GM19438 (cell line): ENCODE results near the gene WWP2.
A peak's percentile ranks its signal among the peaks of the same experiment; 100 is the strongest.
"Not testable (repeated sequence)": the region's sequence is repeated elsewhere in the genome, so short reads cannot be mapped to it uniquely, and the experiment has no call there.

Source experiments
- ATAC-seq: cut with Tn5 transposase; IDR thresholded peaks from one replicate; pipeline ENCODE4 v1.9.1; 2021; ENCODE audit warnings: low read depth; ENCODE audit not compliant: unreplicated experiment

Gene WWP2

GRCh38 chr16:69791391-69791847, 29.3 kb downstream of the WWP2 start:
- ATAC-seq: not testable (repeated sequence)

DNA sequence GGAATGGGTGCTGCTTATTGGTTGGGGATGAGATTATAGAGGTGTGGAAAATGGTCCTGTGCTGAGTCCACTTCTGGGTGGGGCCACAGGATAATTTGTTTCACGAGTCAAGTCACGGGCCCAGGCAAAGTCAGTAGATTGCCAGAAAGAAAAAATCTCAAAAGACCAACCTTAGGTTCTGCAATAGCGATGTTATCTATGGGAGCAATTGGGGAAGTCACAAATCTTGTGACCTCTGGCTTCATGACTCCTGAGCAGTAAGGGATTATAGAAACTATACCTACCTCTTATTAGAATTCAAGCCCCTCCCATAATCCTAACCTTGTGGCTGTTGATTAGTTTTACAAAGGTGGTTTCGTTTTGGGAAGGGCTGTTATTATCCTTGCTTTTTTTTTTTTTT, 31.4 kb downstream of the WWP2 start:
- no peak for ATAC-seq

- no peak for ATAC-seq
These were observed 32.4 kb downstream of the WWP2 start for GRCh38 chr16:69794486-69794885.

GRCh38 chr16:69796285-69797118, 34.4 kb downstream of the WWP2 start:
- no peak for ATAC-seq

DNA sequence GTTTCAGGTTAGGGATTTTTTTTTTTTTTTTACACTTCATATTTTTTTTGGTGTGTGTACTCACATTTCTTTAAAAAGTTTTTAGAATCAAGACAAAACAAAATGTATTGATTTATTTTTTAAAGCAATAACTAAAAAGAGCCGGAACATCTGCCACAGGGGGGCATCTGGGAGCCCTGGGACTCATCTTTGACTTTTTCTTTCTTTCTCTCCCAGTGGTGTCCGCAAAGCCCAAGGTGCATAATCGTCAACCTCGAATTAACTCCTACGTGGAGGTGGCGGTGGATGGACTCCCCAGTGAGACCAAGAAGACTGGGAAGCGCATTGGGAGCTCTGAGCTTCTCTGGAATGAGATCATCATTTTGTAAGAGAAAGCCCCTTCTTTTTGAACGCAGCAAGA, 36.3 kb downstream of the WWP2 start:
- ATAC-seq: no peak

DNA sequence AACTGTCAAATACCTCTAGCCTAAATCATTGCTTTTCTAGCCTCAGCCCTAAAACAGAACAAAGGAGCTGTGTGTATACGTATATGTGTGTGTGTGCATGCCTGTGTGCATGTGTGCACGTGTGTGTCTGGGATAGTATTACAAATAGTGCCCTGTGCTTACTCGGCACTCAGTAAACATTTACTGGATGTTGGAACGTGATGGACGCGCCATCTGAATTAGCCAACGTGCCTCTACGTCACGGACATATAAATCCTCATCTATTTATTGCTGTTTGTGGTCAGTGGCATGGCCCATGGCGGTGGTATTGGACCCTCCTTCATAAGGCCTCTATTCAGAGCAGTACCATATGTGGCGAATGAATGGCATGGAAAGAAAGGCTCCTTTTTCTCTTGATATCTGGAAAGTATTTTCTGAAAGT, 37.5 kb downstream of the WWP2 start:
- no peak for ATAC-seq

DNA sequence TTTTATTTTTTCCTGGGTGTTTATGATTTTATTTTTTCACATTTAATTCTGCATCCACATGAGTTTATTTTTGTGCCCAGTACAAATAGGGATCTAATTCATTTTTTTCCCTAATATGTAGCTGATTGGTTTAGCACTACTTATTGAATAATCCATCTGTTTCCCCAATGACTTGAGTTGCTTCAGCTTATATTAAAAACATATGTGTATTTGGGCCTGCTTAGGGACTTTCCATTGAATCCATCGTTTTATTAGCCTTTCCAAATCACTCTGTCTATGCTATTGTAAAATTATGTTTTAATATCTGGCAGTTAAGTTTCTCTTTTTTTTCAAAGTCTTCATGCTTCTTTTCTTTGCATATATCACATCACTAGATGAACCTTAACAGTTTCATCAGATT, 42.2 kb downstream of the WWP2 start:
- no peak for ATAC-seq

GRCh38 chr16:69806776-69807175, 44.6 kb downstream of the WWP2 start:
- not testable (repeated sequence) for ATAC-seq

- ATAC-seq: no peak
These were observed 50.5 kb downstream of the WWP2 start for GRCh38 chr16:69812688-69813014.

DNA sequence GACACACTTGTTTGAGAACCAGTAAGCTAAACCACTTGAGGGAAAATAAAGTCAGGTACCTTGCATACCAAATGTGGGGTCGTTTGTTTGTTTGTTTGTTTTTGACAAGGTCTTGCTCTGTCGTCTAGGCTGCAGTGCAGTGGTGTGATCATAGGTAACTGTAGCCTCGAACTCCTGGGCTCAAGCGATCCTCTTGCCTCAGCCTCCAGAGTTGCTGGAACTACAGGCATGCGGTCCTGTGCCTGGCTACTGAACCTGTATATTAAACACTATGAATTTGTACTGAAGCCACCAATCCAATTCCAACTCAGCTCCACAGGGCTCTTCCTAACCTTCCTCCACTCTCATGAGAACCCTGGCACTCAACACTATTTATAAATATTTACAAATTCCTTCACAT, 51.9 kb downstream of the WWP2 start:
- ATAC-seq: no peak

GRCh38 chr16:69814561-69814960, 52.4 kb downstream of the WWP2 start:
- no peak for ATAC-seq

DNA sequence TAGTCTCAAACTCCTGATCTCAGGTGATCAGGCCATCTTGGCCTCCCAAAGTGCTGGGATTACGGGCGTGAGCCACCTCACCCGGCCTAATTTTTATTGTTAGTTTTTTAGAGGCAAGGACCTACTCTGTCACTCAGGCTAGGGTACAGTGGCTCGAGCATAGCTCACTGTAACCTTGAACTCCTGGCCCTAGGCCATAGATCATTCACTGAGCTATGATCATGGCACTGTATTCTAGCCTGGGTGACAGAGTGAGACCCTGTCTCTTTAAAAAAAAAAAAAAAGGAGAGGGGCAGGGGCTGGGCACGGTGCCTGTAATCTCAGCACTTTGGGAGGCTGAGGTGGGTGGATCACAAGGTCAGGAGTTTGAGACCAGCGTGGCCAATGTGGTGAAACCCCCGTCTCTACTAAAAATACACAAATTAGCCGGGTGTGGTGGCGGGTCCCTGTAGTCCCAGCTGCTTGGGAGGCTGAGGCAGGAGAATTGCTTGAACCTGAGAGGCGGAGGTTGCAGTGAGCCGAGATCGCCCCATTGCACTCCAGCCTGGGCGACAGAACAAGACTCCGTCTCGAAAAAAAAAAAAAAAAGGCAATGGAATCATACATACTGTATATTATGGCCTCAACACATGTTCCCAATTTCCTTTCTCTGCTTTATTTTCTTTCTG, 53.2 kb downstream of the WWP2 start:
- not testable (repeated sequence) for ATAC-seq

- ATAC-seq: no peak
These were observed 54.9 kb downstream of the WWP2 start for GRCh38 chr16:69816996-69817395.

DNA sequence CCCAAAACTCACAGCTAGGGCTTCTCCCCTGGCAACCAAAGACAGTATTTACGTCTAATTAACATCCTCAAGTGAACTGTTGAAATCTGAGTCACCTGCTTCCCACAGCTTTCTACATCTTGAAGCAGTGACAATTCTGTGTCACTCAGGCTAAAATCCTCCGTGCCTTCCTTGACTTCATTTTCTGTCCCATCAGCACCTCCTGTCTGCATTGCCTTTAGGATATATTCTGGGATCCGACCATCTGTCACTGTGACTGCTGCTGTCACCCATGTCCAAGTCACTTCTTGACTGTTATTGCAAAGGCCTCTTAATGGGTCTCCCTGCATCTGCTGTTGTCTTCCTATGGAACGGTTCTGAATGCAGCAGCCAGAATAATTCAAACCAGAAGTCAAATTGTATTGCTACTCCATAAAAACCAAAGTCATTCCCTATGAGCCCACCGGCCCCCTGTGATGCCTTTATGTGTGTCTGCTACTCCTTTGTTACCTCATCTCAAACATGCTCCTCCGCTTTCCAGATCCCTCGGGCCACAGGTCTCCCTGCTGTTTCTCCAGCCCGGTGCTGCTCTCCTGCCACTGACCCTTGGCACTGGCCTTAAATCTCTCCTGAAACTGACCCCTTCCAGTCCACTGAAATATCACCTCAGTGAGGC, 56.9 kb downstream of the WWP2 start:
- ATAC-seq: no peak

DNA sequence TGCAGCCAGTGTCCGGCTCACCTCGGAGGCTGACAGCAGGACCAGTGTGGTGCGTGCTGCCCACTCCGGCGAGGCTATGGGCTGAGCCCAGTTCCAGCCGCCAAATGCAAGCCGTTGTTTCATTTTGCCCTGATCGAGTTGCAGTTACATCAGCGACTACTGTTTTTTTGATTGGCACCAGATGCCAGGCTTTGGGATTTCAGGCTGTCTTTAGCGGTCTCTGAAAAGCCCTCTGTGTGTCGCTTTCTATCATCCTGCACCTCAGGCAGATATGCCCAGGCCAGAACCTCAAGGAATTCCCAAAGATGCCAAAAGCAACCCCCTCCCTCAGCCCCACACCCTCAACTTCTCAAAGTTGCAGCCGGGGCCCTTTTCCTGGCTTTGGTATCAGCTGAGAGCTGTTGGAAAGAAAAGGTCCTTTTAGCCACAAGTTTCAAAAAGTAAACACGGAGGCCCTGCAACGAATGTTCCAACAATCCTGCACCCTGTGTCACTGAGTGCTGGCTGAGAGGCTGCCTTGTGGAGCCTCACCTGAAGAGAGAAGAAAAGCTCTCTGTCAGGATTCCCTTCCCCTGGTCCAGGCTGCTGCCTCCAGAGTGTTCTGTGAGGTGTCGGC, 58.9 kb downstream of the WWP2 start:
- ATAC-seq: no peak

GRCh38 chr16:69821844-69822173, 59.7 kb downstream of the WWP2 start:
- ATAC-seq: no peak

GRCh38 chr16:69822174-69822935, 60.2 kb downstream of the WWP2 start:
- ATAC-seq: no peak

DNA sequence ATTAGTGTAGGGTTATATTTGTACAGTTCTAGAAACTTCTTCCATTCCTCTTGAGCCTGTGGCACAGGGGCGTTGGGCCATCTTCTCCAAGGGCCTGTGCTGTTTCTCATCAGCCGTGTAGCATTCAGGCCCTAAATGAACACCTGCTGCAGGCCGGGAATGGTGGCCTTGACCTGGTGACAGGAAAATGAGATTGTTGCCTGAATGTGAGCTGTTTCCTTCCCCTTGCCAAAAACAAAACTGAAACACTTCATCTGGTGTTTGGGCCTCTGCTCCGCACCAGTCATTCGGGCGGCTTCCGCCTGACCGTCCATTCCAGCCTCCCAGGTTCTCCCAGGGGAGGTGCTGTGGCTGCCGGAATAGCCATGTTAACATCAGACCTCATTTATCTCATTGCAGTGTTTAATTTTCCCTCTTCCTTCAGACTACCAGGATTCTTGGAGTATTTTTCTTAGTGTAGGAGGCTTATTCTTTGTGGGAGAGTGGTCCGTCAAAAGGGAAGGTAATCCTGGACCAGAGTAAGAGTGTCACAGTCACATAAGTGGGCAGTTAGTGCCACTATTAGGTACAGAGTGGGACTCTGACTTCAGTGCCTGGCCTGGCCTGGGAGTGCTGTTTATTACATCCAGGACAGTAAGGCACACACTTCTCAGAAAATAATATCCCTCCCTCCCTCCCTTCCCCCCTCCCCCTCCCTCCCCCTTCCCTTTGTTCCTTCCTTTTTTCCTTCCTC, 61.9 kb downstream of the WWP2 start:
- ATAC-seq: peak; percentile 95

DNA sequence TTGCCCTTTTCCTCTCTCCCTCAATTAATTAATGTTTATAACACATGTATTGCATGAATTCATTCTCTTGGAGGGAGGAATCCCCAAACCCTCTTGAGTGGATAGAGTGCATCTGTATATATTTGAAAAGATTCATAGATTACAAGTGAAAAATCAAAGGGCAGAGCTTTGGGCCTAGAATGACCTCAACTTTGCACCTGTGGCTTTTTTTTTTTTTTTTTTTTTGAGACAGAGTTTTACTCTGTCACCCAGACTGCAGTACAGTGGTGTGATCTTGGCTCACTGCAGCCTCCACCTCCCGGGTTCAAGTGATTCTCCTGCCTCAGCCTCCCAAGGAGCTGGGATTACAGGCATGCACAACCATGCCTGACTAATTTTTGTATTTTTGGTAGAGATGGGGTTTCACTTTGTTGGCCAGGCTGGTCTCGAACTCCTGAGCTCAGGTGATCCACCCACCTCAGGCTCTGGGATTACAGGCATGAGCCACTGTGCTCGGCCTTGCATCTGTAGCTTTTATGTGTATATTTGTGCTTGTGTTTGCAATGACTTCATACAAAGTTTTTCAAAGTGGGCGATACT, 62.5 kb downstream of the WWP2 start:
- not testable (repeated sequence) for ATAC-seq

DNA sequence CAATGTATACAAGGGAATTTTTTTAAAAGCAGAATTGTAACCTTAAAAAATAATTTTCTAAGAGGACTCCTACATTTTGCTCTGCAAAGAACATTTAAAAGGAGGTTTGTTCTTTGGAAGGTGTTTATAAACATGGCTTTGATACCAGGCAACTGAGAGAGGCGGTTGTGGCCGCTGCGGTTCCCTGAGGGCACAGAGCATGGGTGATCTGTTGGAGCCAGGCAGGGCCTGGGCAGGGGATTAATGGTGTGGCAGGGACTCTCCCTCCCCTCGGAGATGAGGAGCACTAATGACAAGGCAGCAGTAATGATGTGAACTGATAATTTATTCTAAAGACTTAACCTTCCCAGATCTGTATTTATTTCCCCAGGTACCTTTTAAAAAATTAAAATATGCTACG, 65.4 kb downstream of the WWP2 start:
- no peak for ATAC-seq
